Esophagus muscularis mucosa (tissue), 3 donors: ENCODE results near the gene WDFY4.

ENCODE experiments used
- CTCF ChIP-seq, 3 experiments: fragments of 200-600 bp in 2 of 3; fragments of 450-650 bp in 1 of 3; sonication (generic) in 2 of 3; IDR thresholded peaks; one replicate each; pipeline ENCODE4 v1.5.1; 2017 to 2019; ENCODE audit warnings: antibody characterized with exemption in 3 of 3, mild to moderate bottlenecking in 2 of 3, moderate library complexity in 1 of 3
- POLR2A ChIP-seq: fragments of 450-650 bp; IDR thresholded peaks from one replicate; pipeline ENCODE4 v1.6.1; 2017; ENCODE audit warnings: antibody characterized with exemption, moderate library complexity, mild to moderate bottlenecking, low read depth
- POLR2AphosphoS5 ChIP-seq, 2 donors: sonication (generic); formaldehyde crosslinking; IDR thresholded peaks; one replicate each; pipeline ENCODE4 v1.6.1; 2017; ENCODE audit warnings: antibody characterized with exemption in 2 of 2

GRCh38 chr10:48699011-48699627 is 14.4 kb downstream of the WDFY4 start:
- TF ChIP-seq POLR2A, result no peak
- no peak for TF ChIP-seq CTCF (IDR thresholded peaks at IDR 0.05)
- no peak for TF ChIP-seq POLR2AphosphoS5 (IDR thresholded peaks at IDR 0.05)
